ENCODE results near the gene LRRIQ4.

Gene LRRIQ4

GRCh38 chr3:169811631-169812331, 889 bp upstream of the LRRIQ4 start:
- no peak for DNase-seq

GRCh38 chr3:169813278-169813677, 608 bp downstream of the LRRIQ4 start:
- DNase-seq, result no peak

- peak; percentile 91 for DNase-seq
Observed at GRCh38 chr3:169813757-169814517, 1.3 kb downstream of the LRRIQ4 start.

- DNase-seq, result no peak
Observed at GRCh38 chr3:169815590-169816150, 3.0 kb downstream of the LRRIQ4 start.

GRCh38 chr3:169818316-169818715, 5.6 kb downstream of the LRRIQ4 start:
- DNase-seq, result no peak

- DNase-seq, result no peak
Observed at GRCh38 chr3:169822091-169822490, 9.4 kb downstream of the LRRIQ4 start.

GRCh38 chr3:169822540-169822939, 9.9 kb downstream of the LRRIQ4 start:
- DNase-seq, result peak; percentile 42

GRCh38 chr3:169822983-169823382, 10.3 kb downstream of the LRRIQ4 start:
- DNase-seq, result no peak

GRCh38 chr3:169825316-169825715, 12.6 kb downstream of the LRRIQ4 start:
- no peak for DNase-seq

- no peak for DNase-seq
Observed at GRCh38 chr3:169827712-169828111, 15.0 kb downstream of the LRRIQ4 start.

GRCh38 chr3:169835533-169835932, 22.9 kb downstream of the LRRIQ4 start:
- DNase-seq, result no peak

- no peak for DNase-seq
Observed at GRCh38 chr3:169836078-169836941, 23.6 kb downstream of the LRRIQ4 start.

- DNase-seq, result no peak
Observed at GRCh38 chr3:169836942-169837275, 24.2 kb downstream of the LRRIQ4 start.

GRCh38 chr3:169838511-169839030, 25.9 kb downstream of the LRRIQ4 start:
- no peak for DNase-seq

- no peak for DNase-seq
Observed at GRCh38 chr3:169841171-169841570, 28.5 kb downstream of the LRRIQ4 start.

- DNase-seq, result no peak
Observed at GRCh38 chr3:169842960-169843359, 30.3 kb downstream of the LRRIQ4 start.

GRCh38 chr3:169846458-169847193, 34.0 kb downstream of the LRRIQ4 start:
- DNase-seq, result no peak

GRCh38 chr3:169847896-169848295, 35.2 kb downstream of the LRRIQ4 start:
- no peak for DNase-seq

GRCh38 chr3:169848741-169849140, 36.1 kb downstream of the LRRIQ4 start:
- no peak for DNase-seq

GRCh38 chr3:169850618-169851017, 37.9 kb downstream of the LRRIQ4 start:
- no peak for DNase-seq

- no peak for DNase-seq
Observed at GRCh38 chr3:169855514-169855913, 42.8 kb downstream of the LRRIQ4 start.

- DNase-seq, result no peak
Observed at GRCh38 chr3:169857811-169858210, 45.1 kb downstream of the LRRIQ4 start.

All from RPMI8226 (cell line).